Liver (tissue), 9 donors: ENCODE data around the gene PTPRQ. TPM values are rescaled to one million over a fixed set of nuclear protein-coding genes. Genes with fewer than 3 reads are reported as not detected.

ENCODE experiments used
- DNase-seq: peaks from one replicate; pipeline ENCODE4 v3.0.0-alpha.2; 2017; ENCODE audit warnings: low spot score
- H3K27ac ChIP-seq, 2 donors: one replicate each; pipeline ENCODE4 v1.7.0; 2013; ENCODE audit warnings: inconsistent platforms in 2 of 2, low read length in 2 of 2, control low read depth in 1 of 2, low read depth in 1 of 2, mild to moderate bottlenecking in 1 of 2
- H3K27me3 ChIP-seq, 4 donors: one replicate each; pipeline versions ENCODE4 v1.6.1 to v1.7.0; 2013; ENCODE audit warnings: low read length in 3 of 4, inconsistent platforms in 1 of 4, mild to moderate bottlenecking in 1 of 4, moderate library complexity in 1 of 4; ENCODE audit not compliant: control insufficient read depth in 4 of 4, insufficient read depth in 4 of 4
- H3K36me3 ChIP-seq, 4 donors: one replicate each; pipeline versions ENCODE4 v1.6.1 to v1.7.0; 2013; ENCODE audit warnings: low read length in 3 of 4, mild to moderate bottlenecking in 3 of 4, low read depth in 1 of 4, moderate library complexity in 1 of 4; ENCODE audit not compliant: control insufficient read depth in 4 of 4, insufficient read depth in 3 of 4
- H3K4me1 ChIP-seq, 4 donors: one replicate each; pipeline versions ENCODE4 v1.6.1 to v1.7.0; 2013; ENCODE audit warnings: low read length in 3 of 4, mild to moderate bottlenecking in 3 of 4, moderate library complexity in 1 of 4; ENCODE audit not compliant: control insufficient read depth in 4 of 4, insufficient read depth in 4 of 4
- H3K4me3 ChIP-seq, 3 donors: one replicate each; pipeline versions ENCODE4 v1.6.1 to v1.7.0; 2013; ENCODE audit warnings: low read length in 3 of 3, control low read depth in 1 of 3, low read depth in 1 of 3, mild to moderate bottlenecking in 1 of 3
- H3K9ac ChIP-seq, 2 donors: one replicate each; pipeline ENCODE4 v1.7.0; 2013; ENCODE audit warnings: low read length in 2 of 2, mild to moderate bottlenecking in 2 of 2, moderate library complexity in 2 of 2, control low read depth in 1 of 2, low read depth in 1 of 2
- H3K9me3 ChIP-seq, 4 donors: one replicate each; pipeline versions ENCODE4 v1.6.1 to v1.7.0; 2013; ENCODE audit warnings: low read length in 3 of 4; ENCODE audit not compliant: control insufficient read depth in 4 of 4
- ATF3 ChIP-seq: IDR thresholded peaks from 2 replicates; pipeline ENCODE4 v1.6.1; 2016; ENCODE audit warnings: antibody characterized with exemption
- CTCF ChIP-seq: fragments of 150-350 bp; IDR thresholded peaks from 2 replicates; pipeline ENCODE4 v1.5.1; 2017; ENCODE audit warnings: improper control_type of control experiment, low read depth, low read length; ENCODE audit not compliant: missing input control
- EGR1 ChIP-seq, 2 donors: IDR thresholded peaks; 2 replicates each; pipeline ENCODE4 v1.6.1; 2016 to 2018; ENCODE audit warnings: antibody characterized with exemption in 2 of 2, low read depth in 2 of 2
- FOXA1 ChIP-seq: IDR thresholded peaks from 2 replicates; pipeline ENCODE4 v1.6.1; 2016; ENCODE audit warnings: antibody characterized with exemption
- FOXA2 ChIP-seq: IDR thresholded peaks from 2 replicates; pipeline ENCODE4 v1.6.1; 2016; ENCODE audit warnings: antibody characterized with exemption
- HNF4A ChIP-seq, 2 donors: conservative IDR thresholded peaks; 2 replicates each; pipeline ENCODE4 v1.6.1; 2016; ENCODE audit warnings: antibody characterized with exemption in 2 of 2, mild to moderate bottlenecking in 2 of 2
- HNF4G ChIP-seq: IDR thresholded peaks from 2 replicates; pipeline ENCODE4 v1.6.1; 2016; ENCODE audit warnings: antibody characterized with exemption
- NR2F2 ChIP-seq: IDR thresholded peaks from 2 replicates; pipeline ENCODE4 v1.6.1; 2016; ENCODE audit warnings: antibody characterized with exemption
- RAD21 ChIP-seq, 2 donors: IDR thresholded peaks; 2 replicates each; pipeline ENCODE4 v1.6.1; 2016; ENCODE audit warnings: antibody characterized with exemption in 2 of 2, mild to moderate bottlenecking in 2 of 2
- REST ChIP-seq: IDR thresholded peaks from 2 replicates; pipeline ENCODE4 v1.6.1; 2016; ENCODE audit warnings: antibody characterized with exemption, mild to moderate bottlenecking
- SP1 ChIP-seq: IDR thresholded peaks from 2 replicates; pipeline ENCODE4 v1.6.1; 2018; ENCODE audit warnings: antibody characterized with exemption, mild to moderate bottlenecking
- TAF1 ChIP-seq: conservative IDR thresholded peaks from 2 replicates; pipeline ENCODE4 v1.6.1; 2016; ENCODE audit warnings: antibody characterized with exemption, mild to moderate bottlenecking
- YY1 ChIP-seq: IDR thresholded peaks from 2 replicates; pipeline ENCODE4 v1.6.1; 2016; ENCODE audit warnings: antibody characterized with exemption, mild to moderate bottlenecking
- WGBS: extraction: QIAGEN DNeasy Blood & Tissue Kit; methylation state at CpG from one replicate; pipeline ENCODE4 v1.1.7; 2013; 5-methylcytosine and 5-hydroxymethylcytosine counted together
- polyA plus RNA-seq, 2 donors: library from polyadenylated mRNA; stranded (reverse) in 1 of 2; unstranded in 1 of 2; fragments of 200-250 nt in 1 of 2; fragments of >200 nt in 1 of 2; fragmentation: Nextera tagmentation in 1 of 2; extraction: Ambion mirVana in 1 of 2; gene quantifications; one replicate each; pipeline versions ENCODE4 v1.2.1 to v1.2.3, GENCODE V29; 2013 to 2015
- total RNA-seq, 2 donors: library from RNA; depleted of rRNA; stranded (reverse); fragments of >200 nt; gene quantifications; one replicate each; pipeline ENCODE4 v1.2.3, GENCODE V29; 2014
- TF ChIP-seq, protein P1 (sequence below): IDR thresholded peaks from 2 replicates; pipeline ENCODE4 v1.6.1; 2016; ENCODE audit warnings: antibody characterized with exemption
- TF ChIP-seq, protein P2 (sequence below): IDR thresholded peaks from 2 replicates; pipeline ENCODE4 v1.6.1; 2016; ENCODE audit warnings: antibody characterized with exemption
- donor health status: healthy.
- donor health status: healthy.
- donor health status: healthy.
- donor health status: healthy.
- donor health status: healthy.

PTPRQ gene
- total and polyA plus RNA-seq, 4 donors: 0.02 to 0.08 (median 0.04) TPM

GRCh38 chr12:80602455-80602854, 158.4 kb downstream of the PTPRQ start:
- TF ChIP-seq EGR1 (IDR thresholded peaks at IDR 0.05; ENCODE audit: low read depth in 2 of 2) (no peak), NR2F2 (no peak), RAD21 (IDR thresholded peaks at IDR 0.05) (no peak), ATF3 (no peak), REST (no peak), FOXA2 (no peak), CTCF (no peak), YY1 (no peak), FOXA1 (no peak), HNF4A (conservative IDR thresholded peaks at IDR 0.05) (no peak), SP1 (no peak), HNF4G (no peak), TAF1 (no peak)
- TF ChIP-seq, protein P1, sequence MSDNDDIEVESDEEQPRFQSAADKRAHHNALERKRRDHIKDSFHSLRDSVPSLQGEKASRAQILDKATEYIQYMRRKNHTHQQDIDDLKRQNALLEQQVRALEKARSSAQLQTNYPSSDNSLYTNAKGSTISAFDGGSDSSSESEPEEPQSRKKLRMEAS: no peak
- TF ChIP-seq, protein P2, sequence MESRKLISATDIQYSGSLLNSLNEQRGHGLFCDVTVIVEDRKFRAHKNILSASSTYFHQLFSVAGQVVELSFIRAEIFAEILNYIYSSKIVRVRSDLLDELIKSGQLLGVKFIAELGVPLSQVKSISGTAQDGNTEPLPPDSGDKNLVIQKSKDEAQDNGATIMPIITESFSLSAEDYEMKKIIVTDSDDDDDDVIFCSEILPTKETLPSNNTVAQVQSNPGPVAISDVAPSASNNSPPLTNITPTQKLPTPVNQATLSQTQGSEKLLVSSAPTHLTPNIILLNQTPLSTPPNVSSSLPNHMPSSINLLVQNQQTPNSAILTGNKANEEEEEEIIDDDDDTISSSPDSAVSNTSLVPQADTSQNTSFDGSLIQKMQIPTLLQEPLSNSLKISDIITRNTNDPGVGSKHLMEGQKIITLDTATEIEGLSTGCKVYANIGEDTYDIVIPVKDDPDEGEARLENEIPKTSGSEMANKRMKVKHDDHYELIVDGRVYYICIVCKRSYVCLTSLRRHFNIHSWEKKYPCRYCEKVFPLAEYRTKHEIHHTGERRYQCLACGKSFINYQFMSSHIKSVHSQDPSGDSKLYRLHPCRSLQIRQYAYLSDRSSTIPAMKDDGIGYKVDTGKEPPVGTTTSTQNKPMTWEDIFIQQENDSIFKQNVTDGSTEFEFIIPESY: no peak
- H3K9me3 ChIP-seq: no peaks in the 10 kb centered on the region
- no peak overlapping the region for H3K4me3 ChIP-seq
- no peak for DNase-seq
- H3K27ac ChIP-seq: no peak overlapping the region
- no peaks in the 10 kb centered on the region for H3K36me3 ChIP-seq
- no peaks in the 10 kb centered on the region for H3K27me3 ChIP-seq
- no peak overlapping the region for H3K9ac ChIP-seq
- H3K4me1 ChIP-seq: no peaks in the 10 kb centered on the region
- 78% methylated on average over 3 of the region's 3 CpGs for WGBS

DNA sequence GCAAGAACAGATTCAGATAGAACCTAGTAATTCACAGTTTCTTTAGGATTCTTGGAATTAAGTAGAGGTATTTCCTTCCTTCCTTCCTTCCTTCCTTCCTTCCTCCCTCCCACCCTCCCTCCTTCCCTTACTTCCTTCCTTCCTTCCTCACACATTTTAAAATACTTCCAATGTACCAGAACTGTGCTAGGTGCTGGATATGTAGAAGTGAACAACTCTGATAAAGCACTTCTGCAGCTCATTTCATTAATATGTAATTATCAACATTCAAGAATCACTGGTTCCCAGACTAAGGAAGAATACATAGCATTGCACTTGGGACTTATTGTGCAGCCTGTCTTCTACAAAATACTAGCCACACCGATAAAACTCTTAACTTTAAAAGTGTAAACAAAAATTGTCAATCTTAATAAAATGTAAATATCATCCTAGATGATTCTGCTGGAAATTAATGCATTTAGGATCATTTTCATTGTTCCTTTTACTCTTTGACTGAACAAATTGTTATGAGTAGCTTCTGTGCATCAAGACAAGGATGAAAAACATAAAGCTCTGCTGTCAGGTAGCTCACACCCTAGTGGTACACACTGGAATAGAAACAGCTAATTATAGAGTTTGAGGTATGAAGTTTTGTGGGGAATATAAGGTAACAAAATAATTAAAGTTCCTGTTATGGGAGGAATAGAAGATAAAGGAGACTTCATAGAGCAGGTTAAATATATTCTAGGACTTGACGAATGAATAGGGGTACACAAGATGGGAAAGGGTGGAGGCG, 163.5 kb downstream of the PTPRQ start:
- TF ChIP-seq CTCF (no peak), NR2F2 (no peak), ATF3 (no peak), EGR1 (IDR thresholded peaks at IDR 0.05; ENCODE audit: low read depth in 2 of 2) (no peak)
- 79% methylated on average over 3 of the region's 3 CpGs for WGBS

More for the DNA sequence above, 163.5 kb downstream of the PTPRQ start:
- no peak overlapping the region for H3K27ac ChIP-seq
- no peak for DNase-seq
- no peaks in the 10 kb centered on the region for H3K9me3 ChIP-seq
- no peak overlapping the region for H3K9ac ChIP-seq
- H3K4me1 ChIP-seq: no peaks in the 10 kb centered on the region
- H3K27me3 ChIP-seq: no peaks in the 10 kb centered on the region
- H3K4me3 ChIP-seq: no peak overlapping the region
- no peaks in the 10 kb centered on the region for H3K36me3 ChIP-seq
